Measurements from ENCODE around the gene ZNF462. TPM values are rescaled to one million over a fixed set of nuclear protein-coding genes. Genes with fewer than 3 reads are reported as not detected.

ZNF462 gene, protein sequence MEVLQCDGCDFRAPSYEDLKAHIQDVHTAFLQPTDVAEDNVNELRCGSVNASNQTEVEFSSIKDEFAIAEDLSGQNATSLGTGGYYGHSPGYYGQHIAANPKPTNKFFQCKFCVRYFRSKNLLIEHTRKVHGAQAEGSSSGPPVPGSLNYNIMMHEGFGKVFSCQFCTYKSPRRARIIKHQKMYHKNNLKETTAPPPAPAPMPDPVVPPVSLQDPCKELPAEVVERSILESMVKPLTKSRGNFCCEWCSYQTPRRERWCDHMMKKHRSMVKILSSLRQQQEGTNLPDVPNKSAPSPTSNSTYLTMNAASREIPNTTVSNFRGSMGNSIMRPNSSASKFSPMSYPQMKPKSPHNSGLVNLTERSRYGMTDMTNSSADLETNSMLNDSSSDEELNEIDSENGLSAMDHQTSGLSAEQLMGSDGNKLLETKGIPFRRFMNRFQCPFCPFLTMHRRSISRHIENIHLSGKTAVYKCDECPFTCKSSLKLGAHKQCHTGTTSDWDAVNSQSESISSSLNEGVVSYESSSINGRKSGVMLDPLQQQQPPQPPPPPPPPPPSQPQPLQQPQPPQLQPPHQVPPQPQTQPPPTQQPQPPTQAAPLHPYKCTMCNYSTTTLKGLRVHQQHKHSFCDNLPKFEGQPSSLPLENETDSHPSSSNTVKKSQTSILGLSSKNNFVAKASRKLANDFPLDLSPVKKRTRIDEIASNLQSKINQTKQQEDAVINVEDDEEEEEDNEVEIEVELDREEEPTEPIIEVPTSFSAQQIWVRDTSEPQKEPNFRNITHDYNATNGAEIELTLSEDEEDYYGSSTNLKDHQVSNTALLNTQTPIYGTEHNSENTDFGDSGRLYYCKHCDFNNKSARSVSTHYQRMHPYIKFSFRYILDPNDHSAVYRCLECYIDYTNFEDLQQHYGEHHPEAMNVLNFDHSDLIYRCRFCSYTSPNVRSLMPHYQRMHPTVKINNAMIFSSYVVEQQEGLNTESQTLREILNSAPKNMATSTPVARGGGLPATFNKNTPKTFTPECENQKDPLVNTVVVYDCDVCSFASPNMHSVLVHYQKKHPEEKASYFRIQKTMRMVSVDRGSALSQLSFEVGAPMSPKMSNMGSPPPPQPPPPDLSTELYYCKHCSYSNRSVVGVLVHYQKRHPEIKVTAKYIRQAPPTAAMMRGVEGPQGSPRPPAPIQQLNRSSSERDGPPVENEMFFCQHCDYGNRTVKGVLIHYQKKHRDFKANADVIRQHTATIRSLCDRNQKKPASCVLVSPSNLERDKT (N-terminal part only)
- 10 to 100 TPM; 17.8 to 22.3 (median 21.4) TPM for total RNA-seq

DNA sequence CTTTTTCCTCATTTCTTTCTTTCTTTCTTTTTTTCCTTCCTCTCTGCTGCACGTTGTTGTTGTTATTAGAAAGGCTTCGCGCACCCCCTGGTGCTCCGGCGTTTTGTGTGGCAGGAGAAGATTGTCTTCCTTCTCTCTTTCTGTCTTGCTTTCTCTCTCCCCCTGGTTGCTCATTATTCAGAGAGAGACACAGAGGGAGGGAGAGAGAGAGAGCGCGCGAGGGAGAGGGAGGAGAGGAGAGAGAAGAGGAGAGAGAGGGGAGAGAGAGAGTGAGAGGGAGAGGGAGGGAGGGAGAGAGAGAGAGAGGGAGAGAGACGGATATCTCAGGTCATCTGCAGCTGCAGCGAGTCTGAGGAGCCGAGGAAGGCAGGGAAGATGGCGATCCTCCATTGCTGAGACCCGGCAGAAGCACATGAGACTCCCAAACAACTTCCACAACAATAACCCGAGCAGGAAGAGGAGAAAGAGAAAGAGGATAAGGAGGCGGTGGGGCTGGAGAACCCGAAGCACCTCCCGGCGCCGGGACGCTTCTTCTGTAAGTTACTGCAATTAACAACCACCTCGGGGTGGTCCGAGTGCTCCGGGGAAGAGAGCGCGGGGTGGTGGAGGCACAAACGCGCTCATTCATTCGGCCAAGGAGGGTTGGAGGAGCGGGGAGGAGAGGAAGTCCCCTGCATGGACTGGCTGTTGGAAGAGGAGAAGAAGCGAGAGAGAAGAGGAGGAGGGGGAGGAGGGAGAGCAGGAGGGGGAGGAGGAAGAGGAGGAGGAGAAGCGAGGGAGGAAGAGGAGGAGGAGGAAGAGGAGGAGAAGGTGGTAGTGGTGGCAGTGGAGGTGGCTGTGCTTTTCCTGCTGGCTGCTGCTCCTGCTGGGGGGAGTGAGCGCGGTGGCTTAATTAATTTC, at the start of gene ZNF462:
Gene ZNF462, plus strand, starts transcription at position 346 of the 900 bp plus-strand sequence. CDS start 60,218 bp downstream, outside the sequence.
- TF ChIP-seq POLR2A (IDR thresholded peaks at IDR 0.05), result no peak
- TF ChIP-seq, protein P1, sequence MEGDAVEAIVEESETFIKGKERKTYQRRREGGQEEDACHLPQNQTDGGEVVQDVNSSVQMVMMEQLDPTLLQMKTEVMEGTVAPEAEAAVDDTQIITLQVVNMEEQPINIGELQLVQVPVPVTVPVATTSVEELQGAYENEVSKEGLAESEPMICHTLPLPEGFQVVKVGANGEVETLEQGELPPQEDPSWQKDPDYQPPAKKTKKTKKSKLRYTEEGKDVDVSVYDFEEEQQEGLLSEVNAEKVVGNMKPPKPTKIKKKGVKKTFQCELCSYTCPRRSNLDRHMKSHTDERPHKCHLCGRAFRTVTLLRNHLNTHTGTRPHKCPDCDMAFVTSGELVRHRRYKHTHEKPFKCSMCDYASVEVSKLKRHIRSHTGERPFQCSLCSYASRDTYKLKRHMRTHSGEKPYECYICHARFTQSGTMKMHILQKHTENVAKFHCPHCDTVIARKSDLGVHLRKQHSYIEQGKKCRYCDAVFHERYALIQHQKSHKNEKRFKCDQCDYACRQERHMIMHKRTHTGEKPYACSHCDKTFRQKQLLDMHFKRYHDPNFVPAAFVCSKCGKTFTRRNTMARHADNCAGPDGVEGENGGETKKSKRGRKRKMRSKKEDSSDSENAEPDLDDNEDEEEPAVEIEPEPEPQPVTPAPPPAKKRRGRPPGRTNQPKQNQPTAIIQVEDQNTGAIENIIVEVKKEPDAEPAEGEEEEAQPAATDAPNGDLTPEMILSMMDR (IDR thresholded peaks at IDR 0.05), result peak in 5 of 6 experiments; percentile 36 to 84 (median 46)
- Histone ChIP-seq H3K4me1 (peaks cover 8 to 66% (median 27%) of the 10 kb centered on the region in 3 donors), H3K27ac (peak within 1 kb of the TSS; percentile 83 to 96 (median 92)), H3K9me3 (no peaks in the 10 kb centered on the region), H3K27me3 (peaks cover 0 to 24% (median 0%) of the 10 kb centered on the region in 4 donors), H3K4me3 (peak within 1 kb of the TSS; percentile 40 to 89 (median 78)), H3K36me3 (no peaks in the 10 kb centered on the region)
- DNase-seq, result no peak
- 0 to 2% methylated on average over 30 to 31 of the region's 33 CpGs for WGBS, 2 donors
- intact Hi-C loops (cut with DNase I), result no loop called here

DNA sequence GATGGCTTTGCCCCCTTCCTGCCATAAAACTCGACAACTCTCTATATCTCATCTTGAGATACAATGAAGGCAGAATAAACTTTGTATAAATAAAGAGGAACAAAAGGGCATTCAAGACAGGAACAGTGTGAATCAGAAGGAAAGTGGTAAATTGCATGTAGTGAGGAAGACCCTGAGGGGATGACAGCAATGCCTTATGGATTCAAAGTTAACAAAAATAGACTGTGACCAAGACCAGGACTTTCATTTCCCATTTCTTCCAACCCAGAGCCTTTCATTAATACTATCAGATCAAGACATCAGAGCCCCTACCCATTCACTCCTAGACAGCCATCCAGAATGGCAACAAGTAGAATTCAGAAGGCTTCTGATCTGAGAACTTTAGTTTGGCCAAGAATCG, 46.4 kb upstream of the ZNF462 start:
- no peak overlapping the region for H3K4me3 ChIP-seq
- WGBS, 2 donors, result 42 to 55% methylated on average over 2 of the region's 2 CpGs
- H3K9me3 ChIP-seq, result peaks cover 0 to 5% (median 0%) of the 10 kb centered on the region in 3 donors
- no peaks in the 10 kb centered on the region for H3K27me3 ChIP-seq
- intact Hi-C loops (cut with DNase I), result no loop called here
- H3K36me3 ChIP-seq, result no peaks in the 10 kb centered on the region
- DNase-seq, result no peak
- H3K4me1 ChIP-seq, result no peaks in the 10 kb centered on the region
- no peak overlapping the region for H3K27ac ChIP-seq
- TF ChIP-seq POLR2A (IDR thresholded peaks at IDR 0.05), result no peak
- TF ChIP-seq, protein P1 (IDR thresholded peaks at IDR 0.05), result no peak

DNA sequence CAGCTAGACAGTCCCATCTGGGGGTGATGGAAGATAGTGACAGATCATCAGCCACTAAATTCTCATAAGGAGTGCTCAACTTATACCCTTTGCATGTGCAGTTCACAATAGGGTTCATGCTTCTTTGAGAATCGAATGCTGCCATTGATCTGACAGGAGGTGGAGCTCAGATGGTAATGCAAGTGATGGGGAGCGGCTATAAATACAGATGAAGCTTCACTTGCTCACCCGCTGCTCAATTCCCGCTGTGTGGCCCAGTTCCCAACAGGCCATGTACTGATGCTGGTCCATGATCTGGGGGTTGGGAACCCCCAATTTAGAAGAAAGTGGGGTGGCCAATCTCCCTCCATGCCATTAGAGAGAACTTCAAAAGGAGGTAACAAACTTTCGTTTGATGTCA, 44.9 kb upstream of the ZNF462 start:
- intact Hi-C loops (cut with DNase I), result no loop called here
- WGBS, 2 donors, result 87 to 93% methylated on average over 4 to 5 of the region's 5 CpGs
- TF ChIP-seq, protein P1 (IDR thresholded peaks at IDR 0.05), result no peak
- no peak for TF ChIP-seq POLR2A (IDR thresholded peaks at IDR 0.05)

DNA sequence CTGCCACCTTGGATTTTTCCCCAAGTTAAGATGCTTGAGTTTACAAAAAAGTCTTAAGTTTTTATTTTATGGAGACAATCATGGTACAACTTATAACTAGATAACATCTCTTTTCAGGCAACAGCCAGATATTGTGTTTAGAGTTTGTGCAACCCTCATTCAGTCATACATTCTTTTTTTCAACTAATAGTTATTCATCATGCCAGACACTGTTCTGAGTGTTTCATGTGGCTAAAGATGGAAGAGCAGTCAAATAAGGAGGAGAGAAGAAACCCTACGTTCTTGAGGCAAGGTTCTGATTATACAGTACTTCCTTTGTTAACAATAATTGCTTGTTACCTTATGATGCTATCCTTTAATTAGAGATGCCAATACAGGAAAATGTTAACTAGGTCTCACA, 42.1 kb upstream of the ZNF462 start:
- Histone ChIP-seq H3K27me3 (no peaks in the 10 kb centered on the region), H3K4me1 (no peaks in the 10 kb centered on the region), H3K36me3 (no peaks in the 10 kb centered on the region), H3K27ac (no peak overlapping the region), H3K9me3 (no peaks in the 10 kb centered on the region), H3K4me3 (no peak overlapping the region)
- TF ChIP-seq, protein P1 (IDR thresholded peaks at IDR 0.05), result no peak
- no peak for TF ChIP-seq POLR2A (IDR thresholded peaks at IDR 0.05)
- intact Hi-C loops (cut with DNase I), result no loop called here
- no peak for DNase-seq
- 38 to 44% methylated on average over 1 of the region's 1 CpG for WGBS, 2 donors

More for the DNA sequence above, 44.9 kb upstream of the ZNF462 start:
- no peak for DNase-seq
- H3K27me3 ChIP-seq, result no peaks in the 10 kb centered on the region
- no peak overlapping the region for H3K4me3 ChIP-seq
- H3K27ac ChIP-seq, result no peak overlapping the region
- H3K36me3 ChIP-seq, result no peaks in the 10 kb centered on the region
- no peaks in the 10 kb centered on the region for H3K4me1 ChIP-seq
- peaks cover 0 to 5% (median 0%) of the 10 kb centered on the region in 3 donors for H3K9me3 ChIP-seq
